Measurements from ENCODE around the gene B3GNT7. TPM values are rescaled to one million over a fixed set of nuclear protein-coding genes. Genes with fewer than 3 reads are reported as not detected.

Gene B3GNT7
- total and polyA plus RNA-seq, 2 of the 8 experiments (the other 6 are each of a cell fraction or from before 2014, with no cell fraction given) = 26.4 to 73.1 TPM

GRCh38 chr2:231378026-231378722, 17.3 kb upstream of the B3GNT7 start:
- H3K27me3 ChIP-seq (replicated peaks in 1 of 4; ENCODE audit: control insufficient read depth in 3 of 4, extremely low read depth in 1 of 4, insufficient read depth in 3 of 4, low read length in 3 of 4) = no peaks in the 10 kb centered on the region; a peak in 2 of 7 replicates
- DNase-seq (ENCODE audit: low read depth in 1 of 2, low spot score in 2 of 2) (no peak), FAIRE-seq (no peak)
- H3K79me2 ChIP-seq (ENCODE audit: control insufficient read depth in 1 of 2, insufficient read depth in 2 of 2, low read length in 2 of 2) = no peaks in the 10 kb centered on the region
- peak overlapping the region; percentile 42 for H2AK5ac ChIP-seq (ENCODE audit: low read depth, low read length)
- H3K36me3 ChIP-seq (ENCODE audit: control insufficient read depth in 2 of 4, insufficient read depth in 4 of 4, low read length in 3 of 4) = no peaks in the 10 kb centered on the region
- H2AFZ ChIP-seq (ENCODE audit: low read length) = no peak overlapping the region
- H3K9ac ChIP-seq (replicated peaks in 1 of 4; ENCODE audit: extremely low read depth in 1 of 4, low read depth in 3 of 4, low read length in 3 of 4) = no peak overlapping the region; a peak in 1 of 7 replicates
- no peak overlapping the region for H4K8ac ChIP-seq (ENCODE audit: extremely low read depth, insufficient read depth, low read length)
- H3K79me1 ChIP-seq (ENCODE audit: low read depth, low read length) = no peaks in the 10 kb centered on the region
- peak overlapping the region; percentile 42 for H3K56ac ChIP-seq (replicated peaks; ENCODE audit: insufficient read length, low read depth, low read length)
- peak overlapping the region; percentile 87 for H2BK20ac ChIP-seq (ENCODE audit: low read length)
- peak; percentile 63 for TF ChIP-seq JUND (IDR thresholded peaks at IDR 0.05; ENCODE audit: low read length)
- no peak for TF ChIP-seq YY1 (IDR thresholded peaks at IDR 0.05; ENCODE audit: low read depth, low read length)
- CTCF ChIA-PET (ENCODE audit: partially characterized antibody) = interaction anchor here (0.7 to 26.8 kb wide), 9 partner anchors 16 to 188 kb away, joined by 3 to 617 read pairs (median 5); partner anchors contain the start of gene B3GNT7
- peak overlapping the region; percentile 94 for H3K4ac ChIP-seq (replicated peaks; ENCODE audit: insufficient read length, low read depth, low read length)
- H3K23me2 ChIP-seq (ENCODE audit: low read depth, low read length) = peaks cover 8% of the 10 kb centered on the region; the same call in 1 of the 2 replicates
- no peak overlapping the region for H3K23ac ChIP-seq (ENCODE audit: insufficient read length)
- peaks cover 4 to 20% (median 13%) of the 10 kb centered on the region in 4 experiments for H3K4me1 ChIP-seq (replicated peaks in 1 of 4; ENCODE audit: control insufficient read depth in 3 of 4, insufficient read depth in 4 of 4, low read length in 3 of 4)
- H3K18ac ChIP-seq (ENCODE audit: extremely low read depth, low read length) = peak overlapping the region; percentile 64
- H2BK15ac ChIP-seq (ENCODE audit: low read length) = no peak overlapping the region
- peak overlapping the region; percentile 43; the same call in 1 of the 2 replicates for H3K27ac ChIP-seq (ENCODE audit: low read depth, low read length)
- peak overlapping the region; percentile 68 for H4K5ac ChIP-seq (ENCODE audit: insufficient read length, low read depth, low read length)
- H3K9me3 ChIP-seq (ENCODE audit: insufficient read depth in 2 of 2, low read depth in 1 of 2, low read length in 1 of 2) = no peaks in the 10 kb centered on the region
- peak overlapping the region; percentile 49; the same call in 1 of the 2 replicates for H2BK5ac ChIP-seq (ENCODE audit: low read depth, low read length)
- no peak overlapping the region for H3K4me3 ChIP-seq (ENCODE audit: extremely low read depth in 1 of 4, insufficient read depth in 2 of 4, low read depth in 3 of 4, low read length in 4 of 4)
- H2BK12ac ChIP-seq (ENCODE audit: low read depth, low read length) = peak overlapping the region; percentile 31; the same call in 1 of the 2 replicates
- no peak overlapping the region for H3K4me2 ChIP-seq (ENCODE audit: insufficient read depth in 1 of 2, low read depth in 2 of 2, low read length in 2 of 2)
- 87% methylated on average over 13 of the region's 13 CpGs; no CpG with 5 or more reads in 1 of the 2 experiments for WGBS, 2 experiments (ENCODE audit: extremely low coverage in 1 of 2, insufficient coverage in 1 of 2, insufficient read length in 1 of 2, insufficient replicate concordance in 2 of 2, low coverage in 1 of 2, low lambda C conversion rate in 2 of 2, missing lambda C conversion rate in 1 of 2)
- peak overlapping the region; percentile 99 for H4K91ac ChIP-seq (replicated peaks; ENCODE audit: insufficient read length, low read length)
- POLR2A ChIA-PET (ENCODE audit: partially characterized antibody) = interaction anchor here (1.4 to 2.6 kb wide), 3 partner anchors 8 to 16 kb away, joined by 4 to 15 read pairs (median 6); no protein-coding TSS in a partner anchor
- H2BK120ac ChIP-seq (replicated peaks; ENCODE audit: low read depth, low read length) = peak overlapping the region; percentile 90
- no peak overlapping the region for H3K14ac ChIP-seq (ENCODE audit: insufficient read length)
- no peaks in the 10 kb centered on the region for H4K20me1 ChIP-seq (replicated peaks in 1 of 2; ENCODE audit: control insufficient read depth in 1 of 2, insufficient read depth in 2 of 2, low read length in 2 of 2)
